Stimulated activated CD4-positive, alpha-beta T cell treated with anti-CD3 and anti-CD28 coated beads, Interleukin-1b, Interleukin-23, amount 100 ng/mL, for 1 hour (primary cell): ENCODE results near the gene CKMT1B.
"Not testable (repeated sequence)": the region's sequence is repeated elsewhere in the genome, so short reads cannot be mapped to it uniquely, and the experiment has no call there.

Experiments
- DNase-seq, 2 donors: peaks; one replicate each; pipeline ENCODE4 v3.0.0-alpha.2; 2020; ENCODE audit warnings: low read depth in 2 of 2

The CKMT1B gene

GRCh38 chr15:43593328-43594190, at the start of gene CKMT1B:
CKMT1B (plus strand) TSS chr15:43594027; CDS start chr15:43594219, 192 bp downstream.
- not testable (repeated sequence) for DNase-seq

- DNase-seq = no peak
These were observed 49.6 kb upstream of the CKMT1B start for GRCh38 chr15:43544266-43544665.

GRCh38 chr15:43545426-43545825, 48.4 kb upstream of the CKMT1B start:
- DNase-seq = no peak

GRCh38 chr15:43547539-43547938, 46.3 kb upstream of the CKMT1B start:
- DNase-seq = no peak

- DNase-seq = no peak
These were observed 43.1 kb upstream of the CKMT1B start for GRCh38 chr15:43550527-43551363.

- no peak for DNase-seq
These were observed 41.6 kb upstream of the CKMT1B start for GRCh38 chr15:43552256-43552655.

- DNase-seq = no peak
These were observed 40.8 kb upstream of the CKMT1B start for GRCh38 chr15:43552986-43553385.

- not testable (repeated sequence) for DNase-seq
These were observed 31.1 kb upstream of the CKMT1B start for GRCh38 chr15:43562753-43563152.

- DNase-seq = not testable (repeated sequence)
These were observed 30.0 kb upstream of the CKMT1B start for GRCh38 chr15:43563793-43564192.

GRCh38 chr15:43566615-43567014, 27.2 kb upstream of the CKMT1B start:
- not testable (repeated sequence) for DNase-seq

- DNase-seq = not testable (repeated sequence)
These were observed 19.2 kb upstream of the CKMT1B start for GRCh38 chr15:43574607-43575006.

- not testable (repeated sequence) for DNase-seq
These were observed 3.9 kb upstream of the CKMT1B start, which contains the start of gene PPIP5K1 for GRCh38 chr15:43589778-43590466. PPIP5K1 (minus strand) TSS chr15:43590208; CDS start chr15:43584504, 5,704 bp downstream.

- not testable (repeated sequence) for DNase-seq
These were observed 986 bp upstream of the CKMT1B start for GRCh38 chr15:43592841-43593240.

GRCh38 chr15:43599131-43599530, 5.3 kb downstream of the CKMT1B start:
- not testable (repeated sequence) for DNase-seq

GRCh38 chr15:43600200-43600599, 6.4 kb downstream of the CKMT1B start:
- DNase-seq = not testable (repeated sequence)

GRCh38 chr15:43602233-43602632, 8.4 kb downstream of the CKMT1B start:
- DNase-seq = not testable (repeated sequence)

GRCh38 chr15:43617750-43618149, 23.9 kb downstream of the CKMT1B start:
- not testable (repeated sequence) for DNase-seq

GRCh38 chr15:43618700-43619099, 24.9 kb downstream of the CKMT1B start, which contains the start of gene STRC:
STRC (minus strand) TSS chr15:43618800; CDS start chr15:43618722, 78 bp downstream.
- DNase-seq = not testable (repeated sequence)

- not testable (repeated sequence) for DNase-seq
These were observed 28.4 kb downstream of the CKMT1B start for GRCh38 chr15:43622068-43622799.

- DNase-seq = no peak
These were observed 31.3 kb downstream of the CKMT1B start for GRCh38 chr15:43625106-43625505.

- not testable (repeated sequence) for DNase-seq
These were observed 33.1 kb downstream of the CKMT1B start for GRCh38 chr15:43626937-43627336.
